Cardiac muscle cell (in vitro differentiated cells and primary cell): ENCODE data around the gene ATL1. TPM values are rescaled to one million over a fixed set of nuclear protein-coding genes. Genes with fewer than 3 reads are reported as not detected.

Experiments
- DNase-seq, 2 donors: peaks; one replicate each; pipeline versions ENCODE4 v3.0.0 to v3.0.0-alpha.2; 2010 to 2017; ENCODE audit warnings: low read depth in 1 of 2, low spot score in 1 of 2
- H3K27ac ChIP-seq: fragments of 200-600 bp; sonication (generic); 2 replicates; pipeline ENCODE4 v1.5.1; 2016
- H3K27me3 ChIP-seq: fragments of 200-600 bp; sonication (generic); 2 replicates; pipeline ENCODE4 v1.6.0; 2016; ENCODE audit warnings: control low read depth
- H3K36me3 ChIP-seq: fragments of 200-600 bp; sonication (generic); 2 replicates; pipeline ENCODE4 v1.5.1; 2016; ENCODE audit warnings: control low read depth
- H3K4me1 ChIP-seq: fragments of 200-600 bp; sonication (generic); 2 replicates; pipeline ENCODE4 v1.8.1; 2017; ENCODE audit warnings: low read depth, mild to moderate bottlenecking, mixed run types
- H3K4me3 ChIP-seq: fragments of 200-600 bp; sonication (generic); 2 replicates; pipeline ENCODE4 v1.5.1; 2016; ENCODE audit warnings: mild to moderate bottlenecking
- H3K9me3 ChIP-seq: fragments of 200-600 bp; sonication (generic); 2 replicates; pipeline ENCODE4 v1.5.1; 2017; ENCODE audit warnings: low read depth, mild to moderate bottlenecking, control low read depth
- CTCF ChIP-seq: IDR thresholded peaks from 2 replicates; pipeline ENCODE4 v1.5.1; 2012; ENCODE audit warnings: low read depth, mild to moderate bottlenecking, low read length
- polyA plus RNA-seq: library from polyadenylated mRNA; unstranded; fragments of >200 nt; fragmentation: Nextera tagmentation; extraction: Ambion mirVana; gene quantifications from 2 replicates; pipeline ENCODE4 v1.2.1, GENCODE V29; 2016
- total RNA-seq: library from RNA; depleted of rRNA; stranded (reverse); fragments of >200 nt; gene quantifications from 2 replicates; pipeline ENCODE4 v1.2.3, GENCODE V29; 2016

Gene ATL1
- total and polyA plus RNA-seq, 2 experiments from 2014 or later, result 0.39 to 3.3 TPM

- no peak for TF ChIP-seq CTCF
- no peaks in the 10 kb centered on the region for H3K9me3 ChIP-seq
- H3K4me1 ChIP-seq, result no peaks in the 10 kb centered on the region
- no peaks in the 10 kb centered on the region for H3K36me3 ChIP-seq
- H3K27me3 ChIP-seq, result no peaks in the 10 kb centered on the region
- no peak overlapping the region for H3K4me3 ChIP-seq
- no peak overlapping the region for H3K27ac ChIP-seq
- no peak for DNase-seq
Observed at GRCh38 chr14:50521912-50522341, 38.0 kb upstream of the ATL1 start.

- no peak for DNase-seq
Observed at GRCh38 chr14:50523271-50524041, 36.5 kb upstream of the ATL1 start.

GRCh38 chr14:50524060-50524459 lies 35.9 kb upstream of the ATL1 start:
- TF ChIP-seq CTCF, result no peak
- Histone ChIP-seq H3K4me3 (no peak overlapping the region), H3K4me1 (no peaks in the 10 kb centered on the region), H3K9me3 (no peaks in the 10 kb centered on the region), H3K27me3 (no peaks in the 10 kb centered on the region), H3K36me3 (no peaks in the 10 kb centered on the region), H3K27ac (no peak overlapping the region)
- no peak for DNase-seq

More at GRCh38 chr14:50523271-50524041, 36.5 kb upstream of the ATL1 start:
- H3K4me3 ChIP-seq, result no peak overlapping the region
- no peaks in the 10 kb centered on the region for H3K36me3 ChIP-seq
- no peak overlapping the region for H3K27ac ChIP-seq
- no peaks in the 10 kb centered on the region for H3K9me3 ChIP-seq
- H3K4me1 ChIP-seq, result no peaks in the 10 kb centered on the region
- TF ChIP-seq CTCF, result no peak
- no peaks in the 10 kb centered on the region for H3K27me3 ChIP-seq

- Histone ChIP-seq H3K27me3 (no peaks in the 10 kb centered on the region), H3K9me3 (no peaks in the 10 kb centered on the region), H3K4me3 (no peak overlapping the region), H3K27ac (no peak overlapping the region), H3K36me3 (no peaks in the 10 kb centered on the region), H3K4me1 (peaks cover under 1% of the 10 kb centered on the region)
- DNase-seq, result no peak
- no peak for TF ChIP-seq CTCF
Observed at GRCh38 chr14:50524731-50525515, 35.0 kb upstream of the ATL1 start.

- peaks cover 14% of the 10 kb centered on the region for H3K4me1 ChIP-seq
- no peak for DNase-seq
- H3K4me3 ChIP-seq, result no peak overlapping the region
- no peak for TF ChIP-seq CTCF
- H3K9me3 ChIP-seq, result no peaks in the 10 kb centered on the region
- no peaks in the 10 kb centered on the region for H3K27me3 ChIP-seq
- no peaks in the 10 kb centered on the region for H3K36me3 ChIP-seq
- H3K27ac ChIP-seq, result no peak overlapping the region
Observed at GRCh38 chr14:50528000-50528399, 31.9 kb upstream of the ATL1 start.
